ENCODE data around the gene HHAT. TPM values are rescaled to one million over a fixed set of nuclear protein-coding genes. Genes with fewer than 3 reads are reported as not detected.

HHAT gene
- total RNA-seq, 2 experiments from 2014 or later: 5.2 to 9.5 TPM

- peak overlapping the region; percentile 89 for H3K4me2 ChIP-seq (ENCODE audit: low read length)
- H2AFZ ChIP-seq (ENCODE audit: low read length): peak overlapping the region; percentile 42; the same call in 1 of the 2 replicates
- peaks cover 56% of the 10 kb centered on the region for H3K4me1 ChIP-seq (ENCODE audit: insufficient read depth, low read length, poor library complexity, severe bottlenecking)
- no peaks in the 10 kb centered on the region for H3K9me3 ChIP-seq (ENCODE audit: low read length)
- H3K9me2 ChIP-seq (ENCODE audit: insufficient read depth, low read length): no peaks in the 10 kb centered on the region
- no peaks in the 10 kb centered on the region for H3K36me3 ChIP-seq (ENCODE audit: insufficient read depth, low read length)
- TF ChIP-seq CTCF (conservative IDR thresholded peaks at IDR 0.05; ENCODE audit: low read length): 0 out of 2 replicates have a peak, but pooled peaks have one; percentile 22
- no peak for TF ChIP-seq EZH2phosphoT487 (IDR thresholded peaks at IDR 0.05; ENCODE audit: borderline replicate concordance, low read depth, low read length)
- no TSS peak for BruUV-seq (replicated peaks)
- intact Hi-C loops (cut with micrococcal nuclease; ENCODE audit: unreplicated experiment): loop anchor here (2.0 to 10.0 kb wide), 4 partner anchors 42 to 1184 kb away; partner anchors contain the start of genes RCOR3 and TRAF3IP3
- ChIA-PET POLR2A (interaction anchor here (0.6 to 2.8 kb wide), 9 partner anchors 9 to 986 kb away, joined by 3 to 18 read pairs (median 4); partner anchors contain the start of genes TRAF3IP3 and UTP25), CTCF (ENCODE audit: unreplicated experiment) (interaction anchor here (0.6 to 1.1 kb wide), 4 partner anchors 9 to 1323 kb away, joined by 3 to 4 read pairs (median 3); no protein-coding TSS in a partner anchor)
- no peaks in the 10 kb centered on the region for H3K79me2 ChIP-seq (ENCODE audit: insufficient read depth, low read depth, low read length)
- peak overlapping the region; percentile 86 for H3K27ac ChIP-seq (ENCODE audit: low read depth, low read length, poor library complexity, severe bottlenecking)
- no peaks in the 10 kb centered on the region for H4K20me1 ChIP-seq (ENCODE audit: insufficient read depth, low read length)
- peak; percentile 91 for DNase-seq (ENCODE audit: low spot score)
- H3K4me3 ChIP-seq (ENCODE audit: low read depth, low read length, poor library complexity, severe bottlenecking): peak overlapping the region; percentile 41
Measured at GRCh38 chr1:210332719-210333398, 4.2 kb downstream of the HHAT start.

GRCh38 chr1:210335001-210335400 is 6.3 kb downstream of the HHAT start:
- H3K27ac ChIP-seq (ENCODE audit: low read depth, low read length, poor library complexity, severe bottlenecking): no peak overlapping the region
- intact Hi-C loops (cut with micrococcal nuclease; ENCODE audit: unreplicated experiment): loop anchor here (10.0 kb wide), 1 partner anchor 580 kb away; the partner anchor contains the start of gene TRAF3IP3
- no peaks in the 10 kb centered on the region for H3K79me2 ChIP-seq (ENCODE audit: insufficient read depth, low read depth, low read length)
- ChIA-PET POLR2A (interaction anchor here (1.2 kb wide), 1 partner anchor 20 kb away, joined by 3 read pairs; no protein-coding TSS in a partner anchor), CTCF (ENCODE audit: unreplicated experiment) (no interaction called here)
- H3K9me2 ChIP-seq (ENCODE audit: insufficient read depth, low read length): no peaks in the 10 kb centered on the region
- BruUV-seq (replicated peaks): no TSS peak
- no peak overlapping the region for H3K4me2 ChIP-seq (ENCODE audit: low read length)
- H3K36me3 ChIP-seq (ENCODE audit: insufficient read depth, low read length): no peaks in the 10 kb centered on the region
- TF ChIP-seq EZH2phosphoT487 (IDR thresholded peaks at IDR 0.05; ENCODE audit: borderline replicate concordance, low read depth, low read length) (no peak), CTCF (conservative IDR thresholded peaks at IDR 0.05; ENCODE audit: low read length) (no peak)
- no peak overlapping the region for H2AFZ ChIP-seq (ENCODE audit: low read length)
- H3K4me1 ChIP-seq (ENCODE audit: insufficient read depth, low read length, poor library complexity, severe bottlenecking): peaks cover 43% of the 10 kb centered on the region
- H3K9me3 ChIP-seq (ENCODE audit: low read length): no peaks in the 10 kb centered on the region
- H3K4me3 ChIP-seq (ENCODE audit: low read depth, low read length, poor library complexity, severe bottlenecking): no peak overlapping the region
- no peaks in the 10 kb centered on the region for H4K20me1 ChIP-seq (ENCODE audit: insufficient read depth, low read length)
- no peak for DNase-seq (ENCODE audit: low spot score)

- no peaks in the 10 kb centered on the region for H3K9me3 ChIP-seq (ENCODE audit: low read length)
- H3K27ac ChIP-seq (ENCODE audit: low read depth, low read length, poor library complexity, severe bottlenecking): no peak overlapping the region
- intact Hi-C loops (cut with micrococcal nuclease; ENCODE audit: unreplicated experiment): loop anchor here (10.0 kb wide), 1 partner anchor 582 kb away; the partner anchor contains the start of gene TRAF3IP3
- no peaks in the 10 kb centered on the region for H3K79me2 ChIP-seq (ENCODE audit: insufficient read depth, low read depth, low read length)
- BruUV-seq (replicated peaks): no TSS peak
- no peaks in the 10 kb centered on the region for H3K36me3 ChIP-seq (ENCODE audit: insufficient read depth, low read length)
- no peaks in the 10 kb centered on the region for H3K9me2 ChIP-seq (ENCODE audit: insufficient read depth, low read length)
- no peak overlapping the region for H3K4me3 ChIP-seq (ENCODE audit: low read depth, low read length, poor library complexity, severe bottlenecking)
- no peak for DNase-seq (ENCODE audit: low spot score)
- ChIA-PET POLR2A (no interaction called here), CTCF (ENCODE audit: unreplicated experiment) (no interaction called here)
- H2AFZ ChIP-seq (ENCODE audit: low read length): no peak overlapping the region
- H3K4me1 ChIP-seq (ENCODE audit: insufficient read depth, low read length, poor library complexity, severe bottlenecking): peaks cover 41% of the 10 kb centered on the region
- no peaks in the 10 kb centered on the region for H4K20me1 ChIP-seq (ENCODE audit: insufficient read depth, low read length)
- TF ChIP-seq CTCF (conservative IDR thresholded peaks at IDR 0.05; ENCODE audit: low read length) (no peak), EZH2phosphoT487 (IDR thresholded peaks at IDR 0.05; ENCODE audit: borderline replicate concordance, low read depth, low read length) (no peak)
- no peak overlapping the region for H3K4me2 ChIP-seq (ENCODE audit: low read length)
Measured at GRCh38 chr1:210336362-210336761, 7.7 kb downstream of the HHAT start.
